Hepatocyte (in vitro differentiated cells): ENCODE results near the gene PDK1. TPM values are rescaled to one million over a fixed set of nuclear protein-coding genes. Genes with fewer than 3 reads are reported as not detected.

Experiments used
- DNase-seq: peaks from one replicate; pipeline ENCODE4 v3.0.0-alpha.2; 2016; ENCODE audit warnings: low spot score
- H2AFZ ChIP-seq: fragments of 200-600 bp; sonication (generic); 2 replicates; pipeline ENCODE4 v1.6.0; 2016; ENCODE audit warnings: antibody characterized with exemption, mild to moderate bottlenecking
- H3K27ac ChIP-seq: fragments of 200-600 bp; sonication (generic); 2 replicates; pipeline ENCODE4 v1.5.1; 2016; ENCODE audit warnings: mild to moderate bottlenecking
- H3K27me3 ChIP-seq: fragments of 200-600 bp; sonication (generic); 2 replicates; pipeline ENCODE4 v1.6.1; 2016
- H3K36me3 ChIP-seq: fragments of 200-600 bp; sonication (generic); replicated peaks from 2 replicates; pipeline ENCODE4 v1.5.1; 2016; ENCODE audit warnings: low read depth; ENCODE audit not compliant: insufficient read depth
- H3K4me1 ChIP-seq: fragments of 200-600 bp; sonication (generic); 2 replicates; pipeline ENCODE4 v1.5.1; 2016; ENCODE audit warnings: mild to moderate bottlenecking, moderate library complexity; ENCODE audit not compliant: insufficient read depth
- H3K4me2 ChIP-seq: fragments of 200-600 bp; sonication (generic); 2 replicates; pipeline ENCODE4 v1.6.0; 2016
- H3K4me3 ChIP-seq: fragments of 200-600 bp; sonication (generic); 2 replicates; pipeline ENCODE4 v1.5.1; 2016; ENCODE audit warnings: mild to moderate bottlenecking
- H3K79me2 ChIP-seq: fragments of 200-600 bp; sonication (generic); 2 replicates; pipeline ENCODE4 v1.6.0; 2017; ENCODE audit warnings: mild to moderate bottlenecking
- H3K9me2 ChIP-seq: fragments of 200-600 bp; sonication (generic); replicated peaks from 2 replicates; pipeline ENCODE4 v1.6.0; 2017; ENCODE audit warnings: mild to moderate bottlenecking; ENCODE audit not compliant: insufficient read depth
- H3K9me3 ChIP-seq: fragments of 200-600 bp; sonication (generic); 2 replicates; pipeline ENCODE4 v1.5.1; 2016; ENCODE audit warnings: low read depth, mild to moderate bottlenecking
- H4K20me1 ChIP-seq: fragments of 200-600 bp; sonication (generic); 2 replicates; pipeline ENCODE4 v1.6.0; 2016; ENCODE audit warnings: mild to moderate bottlenecking; ENCODE audit not compliant: insufficient read depth, poor library complexity, severe bottlenecking
- CTCF ChIP-seq: fragments of 200-600 bp; sonication (generic); IDR thresholded peaks from 2 replicates; pipeline ENCODE4 v1.5.1; 2016; ENCODE audit warnings: antibody characterized with exemption, mild to moderate bottlenecking; ENCODE audit not compliant: poor library complexity
- EZH2 ChIP-seq: fragments of 200-600 bp; sonication (generic); IDR thresholded peaks from 2 replicates; pipeline ENCODE4 v1.6.1; 2016; ENCODE audit warnings: antibody characterized with exemption, mild to moderate bottlenecking, borderline replicate concordance
- EZH2phosphoT487 ChIP-seq: fragments of 200-600 bp; sonication (generic); IDR thresholded peaks from one replicate; pipeline ENCODE4 v1.6.1; 2018; ENCODE audit warnings: antibody characterized with exemption, mild to moderate bottlenecking, low read depth, moderate library complexity; ENCODE audit not compliant: unreplicated experiment, severe bottlenecking
- WGBS: methylation state at CpG from one replicate; pipeline ENCODE4 v1.1.6; 2016; ENCODE audit warnings: low lambda C conversion rate; ENCODE audit errors: missing lambda C conversion rate; 5-methylcytosine and 5-hydroxymethylcytosine counted together
- polyA plus RNA-seq: library from polyadenylated mRNA; unstranded; fragments of >200 nt; fragmentation: Nextera tagmentation; extraction: Ambion mirVana; gene quantifications from 2 replicates; pipeline ENCODE4 v1.2.1, GENCODE V29; 2016
- total RNA-seq: library from RNA; depleted of rRNA; stranded (reverse); fragments of >200 nt; gene quantifications from 2 replicates; pipeline ENCODE4 v1.2.3, GENCODE V29; 2014

PDK1 gene
- 10.2 and 13.1 TPM in 2 replicates for total RNA-seq
- polyA plus RNA-seq = 8.0 and 15.8 TPM in 2 replicates

- peak within 1 kb of the TSS; percentile 87 for H3K4me3 ChIP-seq
- peak; percentile 96 for DNase-seq
- no peaks in the 10 kb centered on the region for H3K27me3 ChIP-seq
- TF ChIP-seq EZH2 (no peak), CTCF (no peak), EZH2phosphoT487 (no peak)
- H3K9me3 ChIP-seq = no peaks in the 10 kb centered on the region
- peaks cover 36% of the 10 kb centered on the region for H3K4me1 ChIP-seq
- no peaks in the 10 kb centered on the region for H3K9me2 ChIP-seq
- 2% methylated on average over 42 of the region's 88 CpGs for WGBS
- H3K79me2 ChIP-seq = peaks cover 18% of the 10 kb centered on the region
- H3K4me2 ChIP-seq = peak within 1 kb of the TSS; percentile 90
- H3K27ac ChIP-seq = peak within 1 kb of the TSS; percentile 91
- H4K20me1 ChIP-seq = no peaks in the 10 kb centered on the region
- no peaks in the 10 kb centered on the region for H3K36me3 ChIP-seq
- H2AFZ ChIP-seq = peak within 1 kb of the TSS; percentile 76
Measured at GRCh38 chr2:172555522-172556283, at the start of gene PDK1. Gene PDK1 (plus strand): TSS chr2:172556090. CDS start chr2:172556151, 61 bp downstream.

- TF ChIP-seq EZH2phosphoT487 (no peak), EZH2 (no peak), CTCF (no peak)
- no peaks in the 10 kb centered on the region for H3K4me1 ChIP-seq
Measured at GRCh38 chr2:172507199-172507598, 48.7 kb upstream of the PDK1 start.

GRCh38 chr2:172510088-172510487, 45.8 kb upstream of the PDK1 start:
- TF ChIP-seq EZH2phosphoT487 (no peak), CTCF (no peak), EZH2 (no peak)

More at GRCh38 chr2:172507199-172507598, 48.7 kb upstream of the PDK1 start:
- no peak overlapping the region for H3K27ac ChIP-seq
- no peaks in the 10 kb centered on the region for H3K79me2 ChIP-seq
- no peaks in the 10 kb centered on the region for H4K20me1 ChIP-seq
- no peaks in the 10 kb centered on the region for H3K36me3 ChIP-seq
- H3K9me2 ChIP-seq = no peaks in the 10 kb centered on the region
- no peaks in the 10 kb centered on the region for H3K27me3 ChIP-seq
- no peak for DNase-seq
- no peak overlapping the region for H3K4me3 ChIP-seq
- no peak overlapping the region for H2AFZ ChIP-seq
- peaks cover 2% of the 10 kb centered on the region for H3K9me3 ChIP-seq
- no peak overlapping the region for H3K4me2 ChIP-seq
- WGBS = 80% methylated on average over 4 of the region's 4 CpGs

More at GRCh38 chr2:172510088-172510487, 45.8 kb upstream of the PDK1 start:
- no peaks in the 10 kb centered on the region for H3K9me2 ChIP-seq
- no peaks in the 10 kb centered on the region for H3K4me1 ChIP-seq
- peaks cover 9% of the 10 kb centered on the region for H3K9me3 ChIP-seq
- no peak overlapping the region for H3K4me3 ChIP-seq
- no peaks in the 10 kb centered on the region for H3K27me3 ChIP-seq
- no peak overlapping the region for H3K4me2 ChIP-seq
- no peaks in the 10 kb centered on the region for H3K79me2 ChIP-seq
- no peaks in the 10 kb centered on the region for H3K36me3 ChIP-seq
- no peak overlapping the region for H3K27ac ChIP-seq
- H4K20me1 ChIP-seq = no peaks in the 10 kb centered on the region
- H2AFZ ChIP-seq = no peak overlapping the region
- no peak for DNase-seq
- 62% methylated on average over 6 of the region's 6 CpGs for WGBS
